Inflammatory macrophage treated with lipopolysaccharide for 4 hours (primary cell): ENCODE measurements around the gene FAM53A.
"Not testable (repeated sequence)": the region's sequence is repeated elsewhere in the genome, so short reads cannot be mapped to it uniquely, and the experiment has no call there.

Experiments
- DNase-seq: peaks from one replicate; pipeline ENCODE4 v3.0.0-alpha.2; 2020

Gene FAM53A

GRCh38 chr4:1658146-1658545 lies 26.0 kb downstream of the FAM53A start:
- DNase-seq: no peak

- no peak for DNase-seq
These were observed 27.1 kb downstream of the FAM53A start for GRCh38 chr4:1656986-1657385.

GRCh38 chr4:1656132-1656531 lies 28.0 kb downstream of the FAM53A start:
- no peak for DNase-seq

- no peak for DNase-seq
These were observed 28.4 kb downstream of the FAM53A start for GRCh38 chr4:1655676-1656075.

GRCh38 chr4:1655081-1655480 lies 29.0 kb downstream of the FAM53A start:
- no peak for DNase-seq

GRCh38 chr4:1654216-1654955 lies 29.7 kb downstream of the FAM53A start:
- no peak for DNase-seq

- DNase-seq: no peak
These were observed 30.3 kb downstream of the FAM53A start for GRCh38 chr4:1653776-1654175.

GRCh38 chr4:1652088-1652487 lies 32.0 kb downstream of the FAM53A start:
- no peak for DNase-seq

GRCh38 chr4:1651609-1652008 lies 32.5 kb downstream of the FAM53A start:
- no peak for DNase-seq

GRCh38 chr4:1648962-1649361 lies 35.2 kb downstream of the FAM53A start:
- DNase-seq: no peak

GRCh38 chr4:1647432-1647831 lies 36.7 kb downstream of the FAM53A start:
- no peak for DNase-seq

GRCh38 chr4:1646690-1647089 lies 37.4 kb downstream of the FAM53A start:
- DNase-seq: no peak

- DNase-seq: no peak
These were observed 39.0 kb downstream of the FAM53A start for GRCh38 chr4:1644891-1645657.

GRCh38 chr4:1643971-1644735 lies 40.0 kb downstream of the FAM53A start:
- no peak for DNase-seq

GRCh38 chr4:1642196-1642951 lies 41.7 kb downstream of the FAM53A start:
- DNase-seq: no peak

GRCh38 chr4:1641671-1642070 lies 42.4 kb downstream of the FAM53A start:
- no peak for DNase-seq

GRCh38 chr4:1640716-1641503 lies 43.2 kb downstream of the FAM53A start:
- DNase-seq: not testable (repeated sequence)

- DNase-seq: no peak
These were observed 43.9 kb downstream of the FAM53A start for GRCh38 chr4:1640190-1640589.

GRCh38 chr4:1639299-1639868 lies 44.7 kb downstream of the FAM53A start:
- no peak for DNase-seq

- DNase-seq: no peak
These were observed 45.2 kb downstream of the FAM53A start for GRCh38 chr4:1638873-1639272.

GRCh38 chr4:1638272-1638598 lies 45.9 kb downstream of the FAM53A start:
- DNase-seq: no peak
